Lower lobe of right lung (tissue), 2 donors: ENCODE measurements around the gene MIF. TPM values are rescaled to one million over a fixed set of nuclear protein-coding genes. Genes with fewer than 3 reads are reported as not detected.

ENCODE experiments used
- ATAC-seq, 2 donors: fragments of 200-7000 bp; cut with Tn5 transposase; one replicate each; pipeline ENCODE4 v1.9.1; 2020 to 2022; ENCODE audit warnings: mild to moderate bottlenecking in 2 of 2, moderate library complexity in 2 of 2
- DNase-seq: peaks from one replicate; pipeline ENCODE4 v3.0.0-alpha.2; 2020
- H3K27ac ChIP-seq: fragments of 200-600 bp; one replicate; pipeline ENCODE4 v1.8.0; 2022
- H3K27me3 ChIP-seq: fragments of 200-600 bp; one replicate; pipeline ENCODE4 v1.8.0; 2022; ENCODE audit warnings: low read depth
- H3K36me3 ChIP-seq: fragments of 200-600 bp; one replicate; pipeline ENCODE4 v1.8.0; 2022; ENCODE audit warnings: mild to moderate bottlenecking
- H3K4me1 ChIP-seq: fragments of 200-600 bp; one replicate; pipeline ENCODE4 v1.8.0; 2022
- H3K4me3 ChIP-seq: fragments of 200-600 bp; one replicate; pipeline ENCODE4 v1.8.0; 2022; ENCODE audit warnings: mild to moderate bottlenecking
- H3K9me3 ChIP-seq: fragments of 200-600 bp; one replicate; pipeline ENCODE4 v1.8.0; 2022
- intact Hi-C: fragments of 100-400 bp; cut with DNase I; formaldehyde crosslinking; loops from one replicate; pipeline ENCODE4 v1.11.0; 2022
- total RNA-seq: library from RNA; stranded (reverse); fragmentation: NEBNext Ultra II Directional; extraction: Animal tissue kit (Norgen Biotek cat#: 25700); gene quantifications from one replicate; pipeline ENCODE4 v1.2.1, GENCODE V29; 2021
- TF ChIP-seq, protein P1 (sequence below): fragments of 200-600 bp; IDR thresholded peaks from one replicate; pipeline ENCODE4 v1.8.0; 2022; ENCODE audit warnings: antibody characterized with exemption, mild to moderate bottlenecking
- donor health status: DM: no; HTN: yes; CAD: no; lungs with severe emphysema.

The MIF gene
- total RNA-seq, 1 donor from 2014 or later, result 231 TPM

DNA sequence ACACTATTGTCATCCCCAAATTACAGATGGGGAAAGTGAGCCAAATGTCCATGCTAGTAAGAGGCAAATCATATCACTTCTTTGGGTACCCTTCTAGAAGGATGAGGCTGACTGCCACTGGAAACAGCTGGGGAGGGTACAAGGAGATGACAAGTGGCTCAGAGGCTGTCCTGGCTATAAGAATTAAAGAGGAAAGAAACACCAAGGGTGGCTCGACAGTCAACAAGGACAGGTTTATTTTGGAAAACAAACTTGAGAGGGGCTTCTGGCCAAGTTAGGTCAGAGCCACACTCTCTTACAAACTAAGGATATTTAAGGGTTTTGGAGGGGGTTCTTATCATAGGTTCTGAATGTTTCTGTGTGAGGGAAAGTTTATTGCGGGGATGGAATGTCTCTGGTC, 2.1 kb upstream of the MIF start:
- TF ChIP-seq, protein P1, sequence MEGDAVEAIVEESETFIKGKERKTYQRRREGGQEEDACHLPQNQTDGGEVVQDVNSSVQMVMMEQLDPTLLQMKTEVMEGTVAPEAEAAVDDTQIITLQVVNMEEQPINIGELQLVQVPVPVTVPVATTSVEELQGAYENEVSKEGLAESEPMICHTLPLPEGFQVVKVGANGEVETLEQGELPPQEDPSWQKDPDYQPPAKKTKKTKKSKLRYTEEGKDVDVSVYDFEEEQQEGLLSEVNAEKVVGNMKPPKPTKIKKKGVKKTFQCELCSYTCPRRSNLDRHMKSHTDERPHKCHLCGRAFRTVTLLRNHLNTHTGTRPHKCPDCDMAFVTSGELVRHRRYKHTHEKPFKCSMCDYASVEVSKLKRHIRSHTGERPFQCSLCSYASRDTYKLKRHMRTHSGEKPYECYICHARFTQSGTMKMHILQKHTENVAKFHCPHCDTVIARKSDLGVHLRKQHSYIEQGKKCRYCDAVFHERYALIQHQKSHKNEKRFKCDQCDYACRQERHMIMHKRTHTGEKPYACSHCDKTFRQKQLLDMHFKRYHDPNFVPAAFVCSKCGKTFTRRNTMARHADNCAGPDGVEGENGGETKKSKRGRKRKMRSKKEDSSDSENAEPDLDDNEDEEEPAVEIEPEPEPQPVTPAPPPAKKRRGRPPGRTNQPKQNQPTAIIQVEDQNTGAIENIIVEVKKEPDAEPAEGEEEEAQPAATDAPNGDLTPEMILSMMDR, result no peak
- Histone ChIP-seq H3K27me3 (no peaks in the 10 kb centered on the region), H3K4me1 (peaks cover 19% of the 10 kb centered on the region), H3K27ac (no peak overlapping the region), H3K36me3 (peaks cover 17% of the 10 kb centered on the region), H3K4me3 (no peak overlapping the region), H3K9me3 (no peaks in the 10 kb centered on the region)
- no peak for DNase-seq
- intact Hi-C loops, result no loop called here
- no peak for ATAC-seq

DNA sequence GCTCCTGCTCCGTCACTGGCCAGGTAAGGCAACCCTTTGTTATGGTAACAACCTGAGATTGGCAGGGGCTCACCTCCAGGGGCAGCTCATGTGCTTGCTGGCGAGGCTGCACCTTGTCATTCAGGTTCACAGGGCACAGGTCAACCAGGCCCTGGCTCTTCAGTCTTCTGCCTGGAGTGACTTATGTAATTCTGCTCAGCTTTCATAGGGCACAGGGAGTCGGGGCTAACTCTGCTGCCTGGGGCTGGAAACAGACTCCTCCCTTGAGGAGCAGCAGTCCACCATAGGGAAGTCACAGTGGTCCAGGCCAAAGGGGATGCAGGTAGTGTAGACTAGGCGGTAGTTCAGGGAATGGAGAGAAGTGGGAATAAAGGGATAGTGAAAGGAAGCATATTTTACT, 1.5 kb upstream of the MIF start:
- H3K27ac ChIP-seq, result no peak overlapping the region
- ATAC-seq, result no peak

DNA sequence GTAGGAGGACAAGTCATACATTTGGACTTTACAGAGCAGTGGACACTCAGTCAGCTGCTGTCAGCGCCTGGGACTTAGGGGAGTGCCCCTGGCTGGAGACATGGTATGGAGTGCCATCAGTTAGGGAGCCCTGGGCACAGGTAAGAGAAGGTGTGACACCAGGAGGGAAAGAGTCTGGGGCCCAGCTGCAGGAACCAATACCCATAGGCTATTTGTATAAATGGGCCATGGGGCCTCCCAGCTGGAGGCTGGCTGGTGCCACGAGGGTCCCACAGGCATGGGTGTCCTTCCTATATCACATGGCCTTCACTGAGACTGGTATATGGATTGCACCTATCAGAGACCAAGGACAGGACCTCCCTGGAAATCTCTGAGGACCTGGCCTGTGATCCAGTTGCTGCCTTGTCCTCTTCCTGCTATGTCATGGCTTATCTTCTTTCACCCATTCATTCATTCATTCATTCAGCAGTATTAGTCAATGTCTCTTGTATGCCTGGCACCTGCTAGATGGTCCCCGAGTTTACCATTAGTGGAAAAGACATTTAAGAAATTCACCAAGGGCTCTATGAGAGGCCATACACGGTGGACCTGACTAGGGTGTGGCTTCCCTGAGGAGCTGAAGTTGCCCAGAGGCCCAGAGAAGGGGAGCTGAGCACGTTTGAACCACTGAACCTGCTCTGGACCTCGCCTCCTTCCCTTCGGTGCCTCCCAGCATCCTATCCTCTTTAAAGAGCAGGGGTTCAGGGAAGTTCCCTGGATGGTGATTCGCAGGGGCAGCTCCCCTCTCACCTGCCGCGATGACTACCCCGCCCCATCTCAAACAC, 850 bp upstream of the MIF start:
- TF ChIP-seq, protein P1, result no peak
- Histone ChIP-seq H3K27ac (peak overlapping the region; percentile 96), H3K9me3 (no peaks in the 10 kb centered on the region), H3K4me3 (peak overlapping the region; percentile 81), H3K27me3 (no peaks in the 10 kb centered on the region), H3K4me1 (peaks cover 19% of the 10 kb centered on the region), H3K36me3 (peaks cover 19% of the 10 kb centered on the region)
- DNase-seq (no peak), ATAC-seq (peak in 1 of 2 donors; percentile 1)
- intact Hi-C loops, result no loop called here

More for the DNA sequence above, 1.5 kb upstream of the MIF start:
- H3K4me3 ChIP-seq, result no peak overlapping the region
- TF ChIP-seq, protein P1, result no peak
- no peaks in the 10 kb centered on the region for H3K27me3 ChIP-seq
- no peak for DNase-seq
- peaks cover 19% of the 10 kb centered on the region for H3K36me3 ChIP-seq
- intact Hi-C loops, result no loop called here
- no peaks in the 10 kb centered on the region for H3K9me3 ChIP-seq
- peaks cover 19% of the 10 kb centered on the region for H3K4me1 ChIP-seq

DNA sequence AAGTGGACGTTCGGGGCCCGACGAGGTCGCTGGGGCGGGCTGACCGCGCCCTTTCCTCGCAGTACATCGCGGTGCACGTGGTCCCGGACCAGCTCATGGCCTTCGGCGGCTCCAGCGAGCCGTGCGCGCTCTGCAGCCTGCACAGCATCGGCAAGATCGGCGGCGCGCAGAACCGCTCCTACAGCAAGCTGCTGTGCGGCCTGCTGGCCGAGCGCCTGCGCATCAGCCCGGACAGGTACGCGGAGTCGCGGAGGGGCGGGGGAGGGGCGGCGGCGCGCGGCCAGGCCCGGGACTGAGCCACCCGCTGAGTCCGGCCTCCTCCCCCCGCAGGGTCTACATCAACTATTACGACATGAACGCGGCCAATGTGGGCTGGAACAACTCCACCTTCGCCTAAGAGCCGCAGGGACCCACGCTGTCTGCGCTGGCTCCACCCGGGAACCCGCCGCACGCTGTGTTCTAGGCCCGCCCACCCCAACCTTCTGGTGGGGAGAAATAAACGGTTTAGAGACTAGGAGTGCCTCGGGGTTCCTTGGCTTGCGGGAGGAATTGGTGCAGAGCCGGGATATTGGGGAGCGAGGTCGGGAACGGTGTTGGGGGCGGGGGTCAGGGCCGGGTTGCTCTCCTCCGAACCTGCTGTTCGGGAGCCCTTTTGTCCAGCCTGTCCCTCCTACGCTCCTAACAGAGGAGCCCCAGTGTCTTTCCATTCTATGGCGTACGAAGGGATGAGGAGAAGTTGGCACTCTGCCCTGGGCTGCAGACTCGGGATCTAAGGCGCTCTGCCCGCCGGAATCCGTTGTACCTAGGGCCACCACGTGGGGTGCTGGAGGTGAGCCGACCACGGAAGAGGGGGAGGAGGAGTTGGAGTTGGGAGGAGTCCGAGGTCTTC, 771 bp downstream of the MIF start:
- peaks cover 19% of the 10 kb centered on the region for H3K4me1 ChIP-seq
- H3K27ac ChIP-seq, result peak overlapping the region; percentile 96
- H3K4me3 ChIP-seq, result peak overlapping the region; percentile 81
- DNase-seq, result peak; percentile 85
- H3K36me3 ChIP-seq, result peaks cover 19% of the 10 kb centered on the region
- H3K27me3 ChIP-seq, result no peaks in the 10 kb centered on the region
- intact Hi-C loops, result no loop called here
- TF ChIP-seq, protein P1, result no peak
- H3K9me3 ChIP-seq, result no peaks in the 10 kb centered on the region
- ATAC-seq, result peak; percentile 76

DNA sequence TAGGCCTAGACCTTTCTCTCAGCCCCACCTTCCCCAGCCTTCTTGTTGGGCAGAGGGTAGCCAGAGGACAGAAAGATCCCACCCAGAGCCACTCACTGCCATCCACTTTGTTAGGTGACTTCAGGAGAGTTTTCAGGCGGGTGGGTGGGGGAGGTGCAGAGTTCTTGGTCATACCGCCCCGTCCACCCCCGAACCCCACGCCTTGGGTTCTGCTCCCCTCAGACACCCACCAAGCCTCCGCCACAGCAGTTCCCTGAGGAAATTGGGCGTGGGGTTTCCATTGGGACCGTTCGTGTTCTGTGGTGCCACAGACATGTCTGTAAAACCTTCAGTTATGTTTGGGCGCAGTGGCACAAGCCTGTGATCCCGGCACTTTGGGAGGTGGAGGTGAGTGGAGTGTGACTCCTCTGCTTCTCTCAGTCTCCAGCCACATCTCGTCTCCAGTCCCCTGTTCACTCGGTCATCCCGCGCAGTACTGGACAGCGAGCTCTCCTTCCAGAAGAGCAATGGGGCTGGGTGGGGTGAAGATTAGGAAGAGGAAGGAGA, 1.5 kb downstream of the MIF start:
- Histone ChIP-seq H3K36me3 (peaks cover 19% of the 10 kb centered on the region), H3K9me3 (no peaks in the 10 kb centered on the region), H3K4me3 (peak overlapping the region; percentile 81), H3K27me3 (no peaks in the 10 kb centered on the region), H3K27ac (peak overlapping the region; percentile 96), H3K4me1 (peaks cover 19% of the 10 kb centered on the region)
- TF ChIP-seq, protein P1, result no peak
- intact Hi-C loops, result no loop called here
- DNase-seq (no peak), ATAC-seq (no peak)
